Activated naive CD8-positive, alpha-beta T cell (primary cell): Measurements from ENCODE around the gene RHO.
"Not testable (repeated sequence)": the region's sequence is repeated elsewhere in the genome, so short reads cannot be mapped to it uniquely, and the experiment has no call there.

Source experiments
- H3K27ac Mint-ChIP-seq: one replicate; pipeline ENCODE4 v1.8.0; 2021; ENCODE audit warnings: mixed read lengths
- H3K27me3 Mint-ChIP-seq: one replicate; pipeline ENCODE4 v1.8.0; 2021; ENCODE audit warnings: mixed read lengths
- H3K36me3 Mint-ChIP-seq: one replicate; pipeline ENCODE4 v1.8.0; 2021; ENCODE audit warnings: mixed read lengths
- H3K4me1 Mint-ChIP-seq: one replicate; pipeline ENCODE4 v1.8.0; 2021; ENCODE audit warnings: low read depth, mixed read lengths
- H3K4me3 Mint-ChIP-seq: one replicate; pipeline ENCODE4 v1.8.0; 2021; ENCODE audit warnings: mild to moderate bottlenecking, mixed read lengths
- H3K9me3 Mint-ChIP-seq: one replicate; pipeline ENCODE4 v1.8.0; 2021; ENCODE audit warnings: low read depth, mixed read lengths

Gene RHO

DNA sequence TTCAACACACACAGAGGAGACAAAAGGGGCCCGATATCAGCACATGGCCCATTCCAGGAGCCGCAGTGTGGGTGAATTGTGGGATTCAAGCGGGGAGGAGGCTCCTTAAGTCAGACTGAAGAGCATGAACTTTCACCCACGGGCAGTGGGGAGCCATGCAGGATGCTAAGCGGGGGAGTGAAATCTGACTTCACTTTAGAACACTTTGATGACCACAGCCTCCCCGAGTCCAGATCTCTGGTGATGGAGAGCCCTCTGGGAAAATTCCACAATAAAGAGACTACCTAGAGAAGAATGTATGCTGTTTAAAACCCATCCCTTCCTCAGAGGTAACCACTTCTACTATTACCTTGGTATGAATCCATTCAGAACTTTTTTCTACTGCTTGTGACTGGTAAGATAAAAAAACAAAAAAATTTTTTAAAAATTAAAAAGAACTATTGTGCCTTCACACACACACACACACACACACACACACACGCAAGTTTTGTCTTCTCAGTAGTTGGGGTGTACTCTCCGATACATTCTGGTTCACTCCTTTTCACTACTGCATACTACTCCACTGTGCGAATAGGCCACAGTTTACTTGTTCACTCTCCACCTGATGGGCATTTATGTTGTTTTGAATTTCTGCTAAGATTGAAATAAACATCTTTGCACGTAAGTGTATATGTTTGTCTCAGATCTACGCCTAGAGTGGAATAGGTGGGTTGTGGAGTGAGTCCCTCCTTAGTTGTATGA, 12.5 kb downstream of the RHO start:
- Mint-ChIP-seq H3K36me3 (no peaks in the 10 kb centered on the region), H3K9me3 (no peaks in the 10 kb centered on the region)

DNA sequence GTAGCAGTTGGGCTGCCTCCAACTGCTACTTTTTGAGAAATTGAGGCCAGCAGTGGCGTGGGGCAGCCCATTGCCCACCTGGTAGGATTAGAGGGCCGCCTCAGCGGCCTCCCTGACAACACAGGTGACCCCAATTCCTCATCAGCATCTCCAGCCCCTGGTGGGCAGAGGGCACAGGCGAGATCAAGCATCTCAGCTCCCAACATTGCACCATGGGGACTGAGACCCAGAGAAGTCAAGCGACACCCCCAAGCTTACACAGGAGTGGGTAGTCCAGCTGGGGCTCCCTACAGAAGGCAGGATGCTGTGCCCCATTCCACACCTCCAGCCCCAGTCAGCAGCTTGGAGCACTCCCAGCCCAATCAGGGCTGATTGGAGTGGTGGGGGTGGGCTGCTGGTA, 14.3 kb downstream of the RHO start:
- H3K27ac Mint-ChIP-seq = no peak overlapping the region
- H3K4me3 Mint-ChIP-seq = no peak overlapping the region
- no peaks in the 10 kb centered on the region for H3K27me3 Mint-ChIP-seq
- no peaks in the 10 kb centered on the region for H3K36me3 Mint-ChIP-seq
- H3K4me1 Mint-ChIP-seq = no peaks in the 10 kb centered on the region
- no peaks in the 10 kb centered on the region for H3K9me3 Mint-ChIP-seq

More for the DNA sequence above, 12.5 kb downstream of the RHO start:
- no peak overlapping the region for H3K27ac Mint-ChIP-seq
- no peaks in the 10 kb centered on the region for H3K4me1 Mint-ChIP-seq
- H3K4me3 Mint-ChIP-seq = no peak overlapping the region
- no peaks in the 10 kb centered on the region for H3K27me3 Mint-ChIP-seq

DNA sequence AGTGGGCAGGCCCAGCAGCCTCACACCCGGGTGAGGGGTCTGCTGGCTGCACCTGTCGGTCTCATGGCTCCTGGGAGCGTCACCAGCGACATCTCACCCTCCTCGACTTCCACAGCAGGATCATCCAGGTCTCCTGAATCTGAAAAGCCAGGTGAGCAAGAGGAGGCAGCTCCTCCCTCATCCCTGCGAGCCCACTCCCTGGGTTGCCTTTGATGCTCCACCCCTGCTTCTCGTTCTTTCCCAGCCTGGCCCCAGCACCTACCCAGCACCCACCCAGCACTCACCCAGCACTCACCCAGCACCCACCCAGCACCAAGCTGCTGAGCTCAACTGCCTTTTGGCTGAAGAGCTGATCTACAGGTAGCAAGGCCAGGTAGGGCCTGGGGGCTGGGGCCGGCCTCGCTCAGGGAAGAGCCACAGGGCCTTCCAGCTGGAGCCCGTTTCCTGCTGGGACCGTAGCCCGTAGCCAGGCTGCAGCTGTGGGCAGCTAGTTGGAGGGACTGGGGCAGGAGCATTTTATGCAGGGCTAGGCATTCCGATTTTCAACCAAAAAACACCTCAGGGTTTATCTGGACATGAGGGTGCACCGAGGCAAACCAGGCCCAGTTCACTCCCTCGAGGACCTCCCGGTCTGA, 14.8 kb downstream of the RHO start, which contains the start of gene H1-8:
Gene H1-8, plus strand, starts transcription at position 20 of the 635 bp plus-strand sequence. Its CDS starts 44 bp downstream, at position 64.
- no peaks in the 10 kb centered on the region for H3K36me3 Mint-ChIP-seq
- no peaks in the 10 kb centered on the region for H3K27me3 Mint-ChIP-seq
- no peaks in the 10 kb centered on the region for H3K9me3 Mint-ChIP-seq
- H3K4me1 Mint-ChIP-seq = no peaks in the 10 kb centered on the region
- no peak within 1 kb of the TSS for H3K4me3 Mint-ChIP-seq
- no peak within 1 kb of the TSS for H3K27ac Mint-ChIP-seq

DNA sequence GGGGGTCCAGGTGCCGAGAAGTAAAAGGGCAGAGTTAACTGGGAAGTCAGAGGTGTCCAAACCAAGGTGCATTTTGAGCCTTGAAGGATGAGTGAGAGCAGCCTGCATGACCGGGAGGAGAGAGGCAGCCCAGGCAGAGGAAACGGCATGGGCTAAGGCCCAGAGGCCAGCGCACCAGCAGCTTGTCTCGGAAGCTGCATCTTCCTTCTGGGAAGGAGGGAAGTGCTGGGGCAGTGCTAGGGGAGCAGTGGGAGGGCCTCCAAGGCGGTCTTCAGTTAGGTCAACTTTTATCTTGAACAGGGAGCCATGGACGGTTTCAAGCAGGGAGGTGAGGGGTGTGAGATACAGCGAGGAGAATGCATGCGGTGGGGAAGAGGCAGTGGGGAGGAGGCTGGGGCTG, 15.6 kb downstream of the RHO start:
- Mint-ChIP-seq H3K27me3 (no peaks in the 10 kb centered on the region), H3K4me3 (no peak overlapping the region), H3K36me3 (no peaks in the 10 kb centered on the region), H3K4me1 (no peaks in the 10 kb centered on the region), H3K27ac (no peak overlapping the region), H3K9me3 (no peaks in the 10 kb centered on the region)

DNA sequence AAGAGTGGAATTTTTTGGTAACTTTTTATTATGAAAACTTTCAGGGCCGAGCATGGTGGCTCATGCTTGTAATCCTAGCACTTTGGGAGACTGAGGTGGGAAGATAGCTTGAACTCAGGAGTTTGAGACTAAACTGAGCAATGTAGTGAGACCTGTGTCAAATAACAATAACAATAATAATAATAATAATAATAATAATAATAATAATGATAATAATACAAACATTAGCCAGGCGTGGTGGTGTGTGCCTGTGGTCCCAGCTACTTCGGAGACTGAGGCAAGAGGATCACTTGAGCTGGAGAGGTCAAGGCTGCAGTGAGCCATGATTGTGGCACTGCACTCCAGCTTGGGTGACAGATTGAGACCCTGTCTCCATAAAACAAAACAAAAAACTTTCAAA, 17.5 kb downstream of the RHO start:
- H3K4me1 Mint-ChIP-seq, H3K36me3 Mint-ChIP-seq, H3K27ac Mint-ChIP-seq, H3K9me3 Mint-ChIP-seq, H3K27me3 Mint-ChIP-seq, H3K4me3 Mint-ChIP-seq: not testable (repeated sequence)

DNA sequence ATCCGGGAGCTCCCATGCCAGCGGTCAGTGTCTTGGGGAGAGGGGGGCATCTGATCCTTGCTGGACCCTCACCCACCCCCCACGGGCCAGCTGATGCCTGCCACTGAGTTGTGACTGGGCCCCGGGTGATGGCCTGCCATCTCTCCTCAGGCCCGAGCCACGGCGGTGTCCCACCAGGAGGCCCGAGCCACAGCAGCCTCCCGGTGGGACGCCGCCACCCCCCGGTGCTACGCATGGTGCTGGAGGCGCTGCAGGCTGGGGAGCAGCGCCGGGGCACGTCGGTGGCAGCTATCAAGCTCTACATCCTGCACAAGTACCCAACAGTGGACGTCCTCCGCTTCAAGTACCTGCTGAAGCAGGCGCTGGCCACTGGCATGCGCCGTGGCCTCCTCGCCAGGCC, 18.8 kb downstream of the RHO start:
- Mint-ChIP-seq H3K4me3 (no peak overlapping the region), H3K27me3 (no peaks in the 10 kb centered on the region), H3K9me3 (no peaks in the 10 kb centered on the region), H3K4me1 (no peaks in the 10 kb centered on the region), H3K36me3 (no peaks in the 10 kb centered on the region), H3K27ac (no peak overlapping the region)

DNA sequence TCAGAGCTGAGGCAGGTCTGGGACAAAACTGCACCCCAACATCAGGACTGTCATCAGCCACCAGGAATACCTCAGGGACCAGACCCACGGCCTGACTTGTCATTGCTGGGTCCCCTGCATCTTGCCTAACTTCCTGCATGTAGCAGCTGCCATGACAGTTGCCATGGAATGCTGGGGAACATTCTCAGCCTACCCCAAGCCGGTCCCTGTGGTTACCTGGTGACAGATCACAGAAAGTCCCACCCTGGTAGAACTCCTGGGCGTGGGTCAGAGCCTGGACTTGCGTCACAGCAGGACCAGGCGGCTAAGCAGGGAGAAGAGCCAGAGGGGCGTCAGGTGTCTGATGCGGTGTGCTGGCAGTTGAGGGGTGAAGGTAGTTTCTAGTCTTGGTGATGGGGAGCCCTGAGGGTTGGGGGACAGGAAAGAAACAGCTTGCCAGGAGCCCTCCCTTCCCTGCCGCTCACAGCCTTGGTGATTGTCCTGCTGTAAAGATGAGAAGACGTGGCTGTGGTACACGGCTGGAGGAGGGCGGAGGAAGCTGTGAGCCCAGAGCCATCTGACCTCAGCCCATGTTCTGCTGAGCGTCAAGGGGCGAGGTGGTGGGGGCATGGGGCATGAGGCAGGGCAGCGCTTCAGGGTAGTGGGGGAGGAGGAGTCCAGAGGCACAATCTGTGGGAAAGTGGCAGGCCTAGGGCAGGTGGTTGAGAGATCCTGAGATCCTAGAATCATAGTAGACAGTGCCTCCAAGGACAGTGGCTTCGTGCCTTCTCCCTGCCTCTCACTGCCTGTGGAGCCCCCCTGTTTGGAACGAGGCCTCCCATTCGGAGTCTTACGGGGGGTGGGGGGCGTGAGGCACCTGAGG, 19.9 kb downstream of the RHO start:
- H3K9me3 Mint-ChIP-seq = no peaks in the 10 kb centered on the region

DNA sequence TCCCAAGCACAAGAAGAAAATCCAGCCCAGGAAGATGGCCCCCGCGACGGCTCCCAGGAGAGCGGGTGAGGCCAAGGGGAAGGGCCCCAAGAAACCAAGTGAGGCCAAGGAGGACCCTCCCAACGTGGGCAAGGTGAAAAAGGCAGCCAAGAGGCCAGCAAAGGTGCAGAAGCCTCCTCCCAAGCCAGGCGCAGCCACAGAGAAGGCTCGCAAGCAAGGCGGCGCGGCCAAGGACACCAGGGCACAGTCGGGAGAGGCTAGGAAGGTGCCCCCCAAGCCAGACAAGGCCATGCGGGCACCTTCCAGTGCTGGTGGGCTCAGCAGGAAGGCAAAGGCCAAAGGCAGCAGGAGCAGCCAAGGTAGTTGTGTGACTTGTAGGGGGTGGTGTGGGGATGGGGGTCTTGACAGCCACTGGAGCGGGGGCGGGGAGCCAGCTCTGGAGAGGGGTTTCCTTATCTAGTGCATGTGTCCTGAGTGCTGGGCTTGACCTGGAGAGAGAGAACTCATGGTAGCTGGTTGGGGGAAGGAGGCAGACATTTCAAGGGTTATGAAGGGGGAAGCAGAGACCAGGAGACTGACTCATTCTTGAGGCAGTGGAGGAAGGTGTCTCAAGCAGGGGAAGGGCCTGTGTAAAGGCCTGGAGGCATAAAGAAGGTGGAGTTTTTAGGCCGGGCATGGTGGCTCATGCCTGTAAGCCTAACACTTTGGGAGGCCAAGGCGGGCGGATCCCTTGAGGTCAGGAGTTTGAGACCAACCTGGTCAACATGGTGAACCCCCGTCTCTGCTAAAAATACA, 20.8 kb downstream of the RHO start:
- H3K27ac Mint-ChIP-seq = no peak overlapping the region

More for the DNA sequence above, 19.9 kb downstream of the RHO start:
- Mint-ChIP-seq H3K4me3 (no peak overlapping the region), H3K27me3 (no peaks in the 10 kb centered on the region), H3K4me1 (no peaks in the 10 kb centered on the region), H3K36me3 (no peaks in the 10 kb centered on the region), H3K27ac (no peak overlapping the region)

DNA sequence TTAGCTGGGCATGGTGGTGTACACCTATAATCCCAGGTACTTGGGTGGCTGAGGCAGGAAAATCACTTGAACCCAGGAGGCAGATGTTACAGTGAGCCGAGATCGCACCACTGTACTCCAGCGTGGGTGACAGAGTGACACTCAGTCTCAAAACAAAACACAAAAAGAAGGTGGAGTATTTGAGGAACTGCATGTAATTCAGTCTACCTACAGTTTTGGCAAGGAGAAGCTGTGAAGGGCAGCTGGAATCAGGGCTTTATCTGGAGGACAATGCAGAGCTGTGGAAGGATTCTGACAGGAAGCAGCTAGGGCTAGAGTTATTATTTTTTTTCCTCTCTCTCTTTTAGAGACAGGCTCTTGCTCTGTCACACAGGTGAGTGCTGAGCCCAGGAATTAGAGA, 21.4 kb downstream of the RHO start:
- H3K9me3 Mint-ChIP-seq = no peaks in the 10 kb centered on the region
- H3K36me3 Mint-ChIP-seq = no peaks in the 10 kb centered on the region
- no peak overlapping the region for H3K27ac Mint-ChIP-seq
- H3K4me1 Mint-ChIP-seq = peaks cover 10% of the 10 kb centered on the region
- no peak overlapping the region for H3K4me3 Mint-ChIP-seq
- no peaks in the 10 kb centered on the region for H3K27me3 Mint-ChIP-seq

More for the DNA sequence above, 20.8 kb downstream of the RHO start:
- no peaks in the 10 kb centered on the region for H3K27me3 Mint-ChIP-seq
- H3K9me3 Mint-ChIP-seq = no peaks in the 10 kb centered on the region
- H3K36me3 Mint-ChIP-seq = no peaks in the 10 kb centered on the region
- H3K4me3 Mint-ChIP-seq = no peak overlapping the region
- H3K4me1 Mint-ChIP-seq = peaks cover 7% of the 10 kb centered on the region

DNA sequence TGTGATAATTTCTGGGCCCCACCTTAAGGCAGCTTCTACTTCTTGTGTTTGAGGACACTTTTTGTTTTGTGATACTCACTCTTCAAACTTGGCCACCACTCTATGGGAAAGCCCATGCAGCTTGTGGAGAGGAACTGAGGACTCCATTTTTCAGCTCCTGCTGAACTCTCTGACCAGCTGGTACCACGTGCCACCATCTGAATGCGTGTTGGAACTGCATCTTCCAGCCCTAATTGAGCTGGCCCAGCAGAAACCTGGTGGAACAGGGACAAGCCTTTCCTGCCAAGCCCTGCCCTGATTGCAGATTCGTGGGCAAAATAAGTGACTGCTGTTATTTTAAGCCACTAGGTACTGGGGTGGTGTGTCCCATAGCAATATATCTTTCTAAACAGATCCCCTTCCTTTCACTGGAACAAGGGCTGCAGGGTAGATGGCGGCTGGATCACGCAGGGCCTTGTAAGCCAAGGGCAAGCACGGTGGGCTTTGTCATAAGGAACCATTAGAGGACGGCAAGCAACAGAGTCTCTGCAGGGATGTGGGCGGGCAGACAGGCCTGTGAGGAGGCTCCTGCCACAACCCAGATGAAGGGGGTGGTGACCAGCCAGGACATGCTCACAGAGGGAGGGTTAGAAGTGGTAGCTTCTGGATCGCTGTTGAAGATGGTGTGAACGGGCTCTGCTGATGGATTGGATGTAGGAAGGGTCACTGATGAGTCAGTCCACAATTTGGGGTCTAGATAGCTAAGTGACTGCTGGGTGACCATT, 24.0 kb downstream of the RHO start:
- H3K27me3 Mint-ChIP-seq = no peaks in the 10 kb centered on the region
- H3K27ac Mint-ChIP-seq = no peak overlapping the region
- H3K4me1 Mint-ChIP-seq = peaks cover 10% of the 10 kb centered on the region
- no peak overlapping the region for H3K4me3 Mint-ChIP-seq
- no peaks in the 10 kb centered on the region for H3K9me3 Mint-ChIP-seq
- no peaks in the 10 kb centered on the region for H3K36me3 Mint-ChIP-seq

DNA sequence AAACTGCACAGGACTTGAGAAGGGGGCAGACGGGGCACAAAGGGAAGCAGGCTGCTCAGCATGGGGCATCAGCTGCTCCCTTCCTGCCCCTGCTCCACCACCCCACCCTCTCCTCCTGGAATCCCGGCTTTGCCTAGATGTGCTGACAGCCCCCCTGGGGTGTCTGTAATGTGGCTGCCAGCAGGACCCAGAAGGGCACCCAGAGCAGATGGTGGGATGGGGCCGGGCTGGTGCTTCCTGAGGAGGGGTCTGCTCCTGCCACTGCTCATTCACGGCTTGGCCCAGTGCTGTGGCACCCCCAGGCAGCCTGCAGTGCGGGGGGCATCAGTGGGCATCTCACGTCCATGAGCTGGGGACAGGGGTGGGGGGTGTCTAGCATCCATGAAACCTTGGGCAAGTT, 24.7 kb downstream of the RHO start:
- Mint-ChIP-seq H3K27ac (no peak overlapping the region), H3K9me3 (no peaks in the 10 kb centered on the region), H3K4me3 (no peak overlapping the region), H3K4me1 (peaks cover 10% of the 10 kb centered on the region), H3K27me3 (no peaks in the 10 kb centered on the region), H3K36me3 (no peaks in the 10 kb centered on the region)

DNA sequence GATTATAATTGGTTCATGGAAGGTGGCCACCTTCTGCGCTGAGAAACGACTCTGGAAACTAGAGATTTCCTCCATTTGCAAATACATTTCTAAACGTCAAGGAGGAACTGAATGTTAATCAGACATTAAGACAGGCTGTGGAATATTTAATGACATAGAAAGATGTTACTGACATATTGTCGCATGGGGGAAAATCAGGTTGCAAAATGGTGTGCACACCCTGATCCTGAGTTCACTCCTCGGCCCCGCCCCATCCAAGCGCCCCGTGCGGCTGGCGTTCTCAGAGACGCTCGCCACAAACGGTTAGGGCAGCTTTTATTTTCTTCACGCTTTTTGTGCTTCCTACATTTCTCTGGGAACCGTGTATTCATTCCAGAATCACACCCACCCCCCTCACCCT, 25.3 kb downstream of the RHO start:
- no peaks in the 10 kb centered on the region for H3K9me3 Mint-ChIP-seq
- no peaks in the 10 kb centered on the region for H3K36me3 Mint-ChIP-seq
- H3K4me3 Mint-ChIP-seq = no peak overlapping the region
- H3K4me1 Mint-ChIP-seq = peaks cover 10% of the 10 kb centered on the region
- no peaks in the 10 kb centered on the region for H3K27me3 Mint-ChIP-seq
- no peak overlapping the region for H3K27ac Mint-ChIP-seq

DNA sequence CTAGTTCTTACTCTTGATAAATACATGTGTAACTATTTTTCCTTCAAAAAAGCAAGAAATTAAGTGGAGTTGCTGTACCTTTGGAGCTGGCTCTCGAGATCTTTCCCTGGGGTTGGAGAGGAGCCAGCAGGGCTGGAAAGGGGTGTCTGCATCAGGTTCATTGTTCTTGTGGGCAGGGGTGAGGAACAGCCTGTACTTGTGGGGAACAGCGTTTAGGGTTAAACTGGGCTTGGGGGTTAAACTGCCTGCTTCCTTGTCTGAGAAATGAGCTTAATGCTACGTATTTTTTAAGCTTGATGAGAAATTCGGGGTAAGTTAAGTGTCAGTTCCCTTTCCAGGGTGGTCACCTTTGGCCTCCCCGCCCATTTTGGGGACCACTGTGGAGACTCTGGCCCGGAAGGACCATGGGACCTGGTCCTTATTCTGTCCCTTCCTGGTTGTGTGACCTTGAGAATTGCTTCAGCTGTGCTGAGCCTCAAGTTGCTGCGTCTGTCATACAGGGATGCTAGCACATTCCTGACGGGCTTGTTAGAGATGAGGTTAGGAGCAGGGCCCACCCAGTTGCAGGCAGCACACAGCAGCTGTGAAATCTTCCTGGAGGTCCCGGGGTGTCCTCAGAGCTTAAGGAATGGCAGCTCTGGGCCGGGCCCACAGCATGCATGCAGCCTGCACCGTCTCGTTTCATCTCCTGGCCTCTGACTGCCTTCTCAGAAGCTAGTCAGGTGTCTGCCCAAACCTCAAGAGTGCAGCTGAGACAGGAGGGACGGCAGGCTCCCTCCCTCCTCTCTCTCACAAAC, 26.1 kb downstream of the RHO start:
- no peaks in the 10 kb centered on the region for H3K9me3 Mint-ChIP-seq
- H3K4me1 Mint-ChIP-seq = peaks cover 10% of the 10 kb centered on the region
- no peak overlapping the region for H3K27ac Mint-ChIP-seq
- no peak overlapping the region for H3K4me3 Mint-ChIP-seq
- no peaks in the 10 kb centered on the region for H3K27me3 Mint-ChIP-seq
- no peaks in the 10 kb centered on the region for H3K36me3 Mint-ChIP-seq
